ENCODE results near the gene LRRC14B. TPM values are rescaled to one million over a fixed set of nuclear protein-coding genes. Genes with fewer than 3 reads are reported as not detected.
"Not testable (repeated sequence)": the region's sequence is repeated elsewhere in the genome, so short reads cannot be mapped to it uniquely, and the experiment has no call there.

The LRRC14B gene
- total RNA-seq, 1 donor from 2014 or later, result not detected

GRCh38 chr5:225334-225733 is 34.0 kb downstream of the LRRC14B start:
- no peak for TF ChIP-seq CTCF (IDR thresholded peaks at IDR 0.05)
- Histone ChIP-seq H3K36me3 (peaks cover 66% of the 10 kb centered on the region), H3K27me3 (ENCODE audit: low read depth) (no peaks in the 10 kb centered on the region), H3K9me3 (no peaks in the 10 kb centered on the region), H3K4me3 (no peak overlapping the region), H3K4me1 (peaks cover 28% of the 10 kb centered on the region), H3K27ac (no peak overlapping the region)
- intact Hi-C loops (cut with DNase I), result no loop called here
- DNase-seq, result no peak
- ATAC-seq, result no peak

- H3K9me3 ChIP-seq; ATAC-seq; intact Hi-C loops (cut with DNase I); H3K27me3 ChIP-seq (ENCODE audit: low read depth); H3K27ac ChIP-seq; H3K4me1 ChIP-seq; H3K4me3 ChIP-seq; DNase-seq: not testable (repeated sequence)
- peaks cover 86% of the 10 kb centered on the region for H3K36me3 ChIP-seq
These were observed 36.1 kb downstream of the LRRC14B start for GRCh38 chr5:227375-227774.

GRCh38 chr5:228886-229285 is 37.6 kb downstream of the LRRC14B start:
- Histone ChIP-seq H3K27ac (no peak overlapping the region), H3K4me1 (no peaks in the 10 kb centered on the region), H3K36me3 (peaks cover 100% of the 10 kb centered on the region), H3K27me3 (ENCODE audit: low read depth) (no peaks in the 10 kb centered on the region), H3K9me3 (no peaks in the 10 kb centered on the region), H3K4me3 (no peak overlapping the region)
- DNase-seq, result no peak
- TF ChIP-seq CTCF (IDR thresholded peaks at IDR 0.05), result no peak
- no peak for ATAC-seq
- intact Hi-C loops (cut with DNase I), result no loop called here

DNA sequence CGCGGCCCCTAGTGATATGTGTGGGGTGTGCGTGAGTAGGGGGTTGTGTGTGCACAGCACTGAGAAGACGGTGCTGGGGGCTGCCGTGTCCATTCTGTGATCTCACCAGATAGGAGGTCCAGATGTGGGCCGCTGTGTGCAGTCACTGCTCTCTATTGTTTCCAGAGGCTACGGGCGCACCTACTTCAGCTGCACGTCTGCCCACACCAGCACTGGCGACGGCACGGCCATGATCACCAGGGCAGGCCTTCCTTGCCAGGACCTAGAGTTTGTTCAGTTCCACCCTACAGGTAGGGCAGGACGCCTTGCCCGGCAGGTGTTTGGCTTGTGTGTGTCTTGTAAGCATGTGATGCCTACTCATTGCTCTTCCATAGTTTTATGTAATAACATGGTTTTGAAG is 39.4 kb downstream of the LRRC14B start:
- no peak overlapping the region for H3K4me3 ChIP-seq
- no peak overlapping the region for H3K27ac ChIP-seq
- ATAC-seq, result no peak
- peaks cover 100% of the 10 kb centered on the region for H3K36me3 ChIP-seq
- DNase-seq, result no peak
- H3K4me1 ChIP-seq, result no peaks in the 10 kb centered on the region
- intact Hi-C loops (cut with DNase I), result no loop called here
- no peaks in the 10 kb centered on the region for H3K27me3 ChIP-seq (ENCODE audit: low read depth)
- no peaks in the 10 kb centered on the region for H3K9me3 ChIP-seq
- TF ChIP-seq CTCF (IDR thresholded peaks at IDR 0.05), result no peak

- no peaks in the 10 kb centered on the region for H3K27me3 ChIP-seq (ENCODE audit: low read depth)
- DNase-seq (no peak), ATAC-seq (no peak)
- no peaks in the 10 kb centered on the region for H3K9me3 ChIP-seq
- H3K4me1 ChIP-seq, result no peaks in the 10 kb centered on the region
- no peak for TF ChIP-seq CTCF (IDR thresholded peaks at IDR 0.05)
- peaks cover 100% of the 10 kb centered on the region for H3K36me3 ChIP-seq
- intact Hi-C loops (cut with DNase I), result no loop called here
- no peak overlapping the region for H3K4me3 ChIP-seq
- no peak overlapping the region for H3K27ac ChIP-seq
These were observed 40.4 kb downstream of the LRRC14B start for GRCh38 chr5:231661-232060.

DNA sequence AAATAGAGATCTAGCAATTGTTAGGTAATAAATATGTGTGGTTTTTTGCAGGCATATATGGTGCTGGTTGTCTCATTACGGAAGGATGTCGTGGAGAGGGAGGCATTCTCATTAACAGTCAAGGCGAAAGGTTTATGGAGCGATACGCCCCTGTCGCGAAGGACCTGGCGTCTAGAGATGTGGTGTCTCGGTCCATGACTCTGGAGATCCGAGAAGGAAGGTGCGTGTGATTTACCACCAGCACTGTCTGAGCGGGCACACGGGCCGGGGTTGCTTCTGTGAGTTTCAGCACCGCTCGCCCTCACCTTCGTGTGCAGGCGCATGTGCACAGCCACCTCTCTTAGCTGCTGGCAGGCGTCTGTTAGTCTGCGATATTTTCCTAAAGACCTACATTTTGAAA is 42.1 kb downstream of the LRRC14B start:
- H3K9me3 ChIP-seq; H3K4me1 ChIP-seq; H3K4me3 ChIP-seq; H3K27me3 ChIP-seq (ENCODE audit: low read depth); H3K27ac ChIP-seq; DNase-seq; intact Hi-C loops (cut with DNase I); ATAC-seq: not testable (repeated sequence)
- peaks cover 99% of the 10 kb centered on the region for H3K36me3 ChIP-seq

- Histone ChIP-seq H3K36me3 (peaks cover 98% of the 10 kb centered on the region), H3K4me3 (no peak overlapping the region), H3K4me1 (no peaks in the 10 kb centered on the region), H3K27me3 (ENCODE audit: low read depth) (no peaks in the 10 kb centered on the region), H3K27ac (no peak overlapping the region), H3K9me3 (no peaks in the 10 kb centered on the region)
- TF ChIP-seq CTCF (IDR thresholded peaks at IDR 0.05), result no peak
- no peak for ATAC-seq
- intact Hi-C loops (cut with DNase I), result no loop called here
- DNase-seq, result no peak
These were observed 43.2 kb downstream of the LRRC14B start for GRCh38 chr5:234450-234849.

DNA sequence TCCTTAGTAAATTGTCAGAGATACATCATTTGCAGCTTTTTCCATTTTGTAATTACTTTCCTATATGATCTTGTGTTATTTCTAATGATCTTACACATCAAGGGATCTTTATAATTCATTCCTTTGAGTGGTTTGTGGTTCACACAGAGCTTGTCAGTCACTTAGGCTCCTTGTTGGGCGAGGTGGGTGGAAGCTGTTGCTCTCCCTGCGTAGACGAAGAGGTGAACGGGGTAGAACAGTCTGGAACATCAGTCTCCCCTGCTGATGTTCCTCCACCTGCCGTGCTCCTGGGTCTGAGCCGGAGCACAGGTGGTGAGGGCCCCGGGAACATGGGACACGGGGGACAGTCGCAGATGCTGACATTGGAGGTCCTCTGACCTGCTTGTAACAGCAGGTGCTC is 44.2 kb downstream of the LRRC14B start:
- intact Hi-C loops (cut with DNase I); H3K27me3 ChIP-seq (ENCODE audit: low read depth); H3K4me3 ChIP-seq; H3K27ac ChIP-seq; H3K9me3 ChIP-seq; DNase-seq; H3K4me1 ChIP-seq; ATAC-seq: not testable (repeated sequence)
- H3K36me3 ChIP-seq, result peaks cover 98% of the 10 kb centered on the region

DNA sequence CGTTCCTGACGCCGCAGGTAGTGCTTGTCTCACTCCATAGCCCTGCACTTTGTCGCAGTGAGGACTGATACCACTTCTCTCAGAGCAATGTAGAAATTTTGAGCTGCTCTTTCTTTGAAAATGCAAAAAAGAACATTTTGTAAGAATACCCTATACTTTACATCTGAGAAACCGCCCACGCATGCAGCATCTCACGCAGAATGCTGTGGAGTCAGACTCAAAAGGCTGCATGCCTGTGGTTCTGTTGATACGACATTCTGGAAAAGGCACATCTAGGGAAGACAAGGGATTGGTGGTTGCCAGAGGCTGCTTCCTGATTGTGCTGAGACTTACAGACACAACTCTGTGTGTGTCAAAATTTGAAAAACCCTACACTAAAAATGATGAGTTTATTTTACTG is 46.6 kb downstream of the LRRC14B start:
- H3K9me3 ChIP-seq; intact Hi-C loops (cut with DNase I); H3K4me3 ChIP-seq; DNase-seq; ATAC-seq; H3K27me3 ChIP-seq (ENCODE audit: low read depth); H3K27ac ChIP-seq; H3K4me1 ChIP-seq: not testable (repeated sequence)
- H3K36me3 ChIP-seq, result peaks cover 98% of the 10 kb centered on the region
